ENCODE data around the gene TSSK2.
"Not testable (repeated sequence)": the region's sequence is repeated elsewhere in the genome, so short reads cannot be mapped to it uniquely, and the experiment has no call there.

TSSK2 gene

DNA sequence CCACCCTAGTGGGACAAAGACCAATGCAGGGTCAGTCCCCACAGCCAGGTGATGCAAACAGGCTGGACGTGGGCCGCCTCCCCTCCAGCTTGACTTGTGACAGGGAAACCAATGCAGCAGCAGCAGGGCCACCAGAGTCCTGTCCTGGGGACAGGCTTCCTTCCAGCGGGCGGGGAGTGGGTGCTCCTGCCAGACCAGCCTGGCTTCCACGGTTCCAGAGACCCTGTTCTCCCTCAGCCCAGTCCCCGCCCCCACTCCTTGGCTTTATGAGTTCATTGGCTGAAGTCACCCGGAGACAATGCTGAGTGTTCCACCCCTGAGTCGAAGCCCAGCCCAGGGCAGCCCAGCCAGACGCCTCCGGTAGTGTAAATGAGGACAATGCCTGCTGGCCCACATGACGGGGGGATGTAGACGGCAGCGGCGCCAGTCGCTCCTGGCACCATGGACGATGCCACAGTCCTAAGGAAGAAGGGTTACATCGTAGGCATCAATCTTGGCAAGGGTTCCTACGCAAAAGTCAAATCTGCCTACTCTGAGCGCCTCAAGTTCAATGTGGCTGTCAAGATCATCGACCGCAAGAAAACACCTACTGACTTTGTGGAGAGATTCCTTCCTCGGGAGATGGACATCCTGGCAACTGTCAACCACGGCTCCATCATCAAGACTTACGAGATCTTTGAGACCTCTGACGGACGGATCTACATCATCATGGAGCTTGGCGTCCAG lies at the start of gene TSSK2:
Gene TSSK2 (plus strand): TSS at position 350 of the 726 bp plus-strand sequence. CDS start 92 bp downstream, at position 442.
- DNase-seq (ENCODE audit: low read depth, low spot score): no peak

DNA sequence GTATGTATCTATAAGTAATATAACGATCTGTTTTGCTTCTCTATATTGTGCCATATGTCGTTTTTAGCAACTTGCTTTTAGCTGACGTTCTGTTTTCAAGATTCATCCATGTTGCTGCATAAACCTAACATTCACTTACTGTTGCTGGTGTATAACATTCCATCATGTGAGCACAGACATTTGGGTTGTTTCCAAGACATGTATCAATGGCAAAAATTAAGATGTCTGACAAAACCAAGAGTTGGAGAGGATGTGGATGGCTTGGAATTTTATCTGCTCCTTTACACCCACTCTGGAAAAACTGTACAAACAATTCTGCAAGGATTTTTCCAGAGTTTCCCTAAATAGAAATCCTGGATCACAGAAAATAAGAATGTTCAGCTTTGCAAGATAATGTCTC lies 49.8 kb upstream of the TSSK2 start:
- no peak for DNase-seq (ENCODE audit: low read depth, low spot score)

DNA sequence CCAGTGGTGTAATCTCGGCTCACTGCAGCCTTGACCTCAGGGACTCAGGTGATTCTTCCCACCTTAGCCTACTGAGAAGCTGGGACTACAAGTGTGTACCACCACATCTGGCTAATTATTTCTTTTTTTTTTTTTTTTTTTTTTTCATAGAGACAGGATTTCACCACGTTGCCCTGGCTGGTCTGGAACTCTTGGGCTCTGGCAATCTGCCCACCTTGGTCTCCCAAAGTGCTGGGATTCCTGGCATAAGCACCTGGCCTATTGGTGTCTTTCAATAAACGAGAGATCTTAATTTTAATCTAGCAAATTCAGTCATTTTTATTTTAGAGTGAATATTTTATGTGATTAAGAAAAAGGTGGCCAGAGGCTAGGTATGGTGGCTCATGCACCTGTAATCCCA lies 49.0 kb upstream of the TSSK2 start:
- no peak for DNase-seq (ENCODE audit: low read depth, low spot score)

DNA sequence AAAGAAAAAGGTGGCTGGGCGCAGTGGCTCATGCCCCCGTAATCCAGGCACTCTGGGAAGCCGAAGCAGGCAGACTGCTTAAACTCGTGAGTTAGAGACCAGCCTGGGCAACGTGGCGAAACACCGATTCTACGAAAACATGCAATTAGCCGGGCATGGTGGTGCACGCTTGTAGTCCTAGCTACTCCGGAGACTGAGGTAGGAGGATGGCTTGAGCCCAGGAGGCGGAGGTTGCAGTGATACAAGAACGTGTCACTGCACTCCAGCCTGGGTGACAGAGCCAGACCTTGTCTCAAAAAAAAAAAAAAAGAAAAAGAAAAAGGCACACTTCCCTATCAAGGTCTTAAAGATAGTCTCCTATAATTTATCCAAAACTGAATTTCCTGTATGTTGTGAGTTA lies 48.3 kb upstream of the TSSK2 start:
- no peak for DNase-seq (ENCODE audit: low read depth, low spot score)

DNA sequence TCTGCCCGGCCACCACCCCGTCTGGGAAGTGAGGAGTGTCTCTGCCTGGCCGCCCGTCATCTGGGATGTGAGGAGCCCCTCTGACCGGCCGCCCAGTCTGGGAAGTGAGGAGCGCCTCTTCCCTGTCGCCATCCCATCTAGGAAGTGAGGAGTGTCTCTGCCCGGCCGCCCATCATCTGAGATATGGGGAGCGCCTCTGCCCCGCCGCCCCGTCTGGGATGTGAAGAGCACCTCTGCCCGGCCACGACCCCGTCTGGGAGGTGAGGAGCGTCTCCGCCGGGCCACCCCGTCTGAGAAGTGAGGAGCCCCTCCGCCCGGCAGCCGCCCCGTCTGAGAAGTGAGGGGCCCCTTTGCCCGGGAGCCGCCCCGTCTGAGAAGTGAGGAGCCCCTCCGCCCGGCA lies 47.0 kb upstream of the TSSK2 start:
- not testable (repeated sequence) for DNase-seq (ENCODE audit: low read depth, low spot score)

DNA sequence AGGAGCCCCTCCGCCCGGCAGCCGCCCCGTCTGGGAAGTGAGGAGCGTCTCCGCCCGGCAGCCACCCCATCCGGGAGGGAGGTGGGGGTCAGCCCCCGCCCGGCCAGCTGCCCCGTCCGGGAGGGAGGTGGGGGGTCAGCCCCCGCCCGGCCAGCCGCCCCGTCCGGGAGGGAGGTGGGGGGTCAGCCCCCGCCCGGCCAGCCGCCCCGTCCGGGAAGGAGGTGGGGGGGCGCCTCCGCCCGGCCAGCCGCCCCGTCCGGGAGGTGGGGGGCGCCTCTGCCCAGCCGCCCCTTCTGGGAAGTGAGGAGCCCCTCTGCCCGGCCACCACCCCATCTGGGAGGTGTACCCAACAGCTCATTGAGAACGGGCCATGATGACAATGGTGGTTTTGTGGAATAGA lies 46.5 kb upstream of the TSSK2 start:
- DNase-seq (ENCODE audit: low read depth, low spot score): not testable (repeated sequence)

DNA sequence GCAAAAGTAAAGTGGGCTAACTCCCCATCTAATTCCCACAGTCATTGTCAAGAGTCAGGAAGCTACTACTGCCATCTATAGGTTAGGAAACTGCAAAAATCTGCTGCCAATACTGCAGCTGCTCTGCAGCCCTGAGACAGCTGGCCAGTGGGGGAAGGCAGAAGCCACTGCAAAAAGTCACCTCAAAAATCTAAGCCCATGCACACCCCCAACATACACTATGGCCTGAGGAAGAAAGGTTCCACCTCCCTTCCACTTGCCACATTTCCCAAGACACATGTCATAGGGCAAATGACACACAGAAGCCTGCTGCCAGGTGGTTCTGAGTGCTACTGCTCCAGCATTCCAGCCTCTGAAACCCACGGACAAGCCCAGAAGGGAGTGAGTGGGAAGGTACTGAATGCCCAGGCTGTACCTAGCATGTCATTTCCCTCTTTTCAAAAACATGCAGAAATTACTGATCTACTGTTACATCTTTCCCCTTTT lies 45.8 kb upstream of the TSSK2 start:
- DNase-seq (ENCODE audit: low read depth, low spot score): no peak

DNA sequence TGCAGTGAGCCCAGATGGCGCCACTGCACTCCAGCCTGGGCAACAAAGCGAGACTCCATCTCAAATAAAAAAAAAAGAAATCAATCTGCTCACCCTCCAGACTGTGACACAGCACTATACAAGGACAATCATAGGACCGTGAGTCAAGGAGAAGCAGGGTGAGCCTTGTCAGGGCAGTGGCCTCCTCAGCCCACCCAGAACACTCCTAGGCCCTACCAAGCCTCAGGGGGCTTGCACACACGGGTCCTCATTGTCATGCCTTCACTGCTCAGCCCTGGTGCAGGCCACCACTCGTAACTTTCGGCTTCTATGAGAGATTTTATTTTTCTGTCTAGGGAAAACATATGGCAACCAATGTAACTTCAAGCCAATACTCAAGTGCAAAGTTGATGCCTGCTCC lies 44.7 kb upstream of the TSSK2 start:
- DNase-seq (ENCODE audit: low read depth, low spot score): no peak

DNA sequence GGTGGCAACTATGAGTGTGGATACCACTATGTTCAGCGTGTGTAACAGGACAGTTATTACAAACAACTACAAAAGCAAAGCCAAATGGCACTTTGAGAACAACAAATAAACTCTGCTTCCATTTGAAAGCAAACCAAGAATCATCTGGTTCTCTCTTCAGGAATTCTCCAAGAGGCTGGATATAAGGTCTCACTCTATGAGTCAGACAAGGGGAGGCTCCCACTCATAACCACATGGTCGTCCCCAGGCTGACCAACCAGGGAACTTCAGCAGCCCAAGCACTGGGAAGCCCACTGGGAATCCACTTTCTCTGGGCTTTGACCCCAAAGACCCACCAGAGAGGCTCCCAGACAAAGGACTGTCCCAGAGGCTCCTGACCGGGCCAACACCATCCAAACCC lies 44.2 kb upstream of the TSSK2 start:
- no peak for DNase-seq (ENCODE audit: low read depth, low spot score)

DNA sequence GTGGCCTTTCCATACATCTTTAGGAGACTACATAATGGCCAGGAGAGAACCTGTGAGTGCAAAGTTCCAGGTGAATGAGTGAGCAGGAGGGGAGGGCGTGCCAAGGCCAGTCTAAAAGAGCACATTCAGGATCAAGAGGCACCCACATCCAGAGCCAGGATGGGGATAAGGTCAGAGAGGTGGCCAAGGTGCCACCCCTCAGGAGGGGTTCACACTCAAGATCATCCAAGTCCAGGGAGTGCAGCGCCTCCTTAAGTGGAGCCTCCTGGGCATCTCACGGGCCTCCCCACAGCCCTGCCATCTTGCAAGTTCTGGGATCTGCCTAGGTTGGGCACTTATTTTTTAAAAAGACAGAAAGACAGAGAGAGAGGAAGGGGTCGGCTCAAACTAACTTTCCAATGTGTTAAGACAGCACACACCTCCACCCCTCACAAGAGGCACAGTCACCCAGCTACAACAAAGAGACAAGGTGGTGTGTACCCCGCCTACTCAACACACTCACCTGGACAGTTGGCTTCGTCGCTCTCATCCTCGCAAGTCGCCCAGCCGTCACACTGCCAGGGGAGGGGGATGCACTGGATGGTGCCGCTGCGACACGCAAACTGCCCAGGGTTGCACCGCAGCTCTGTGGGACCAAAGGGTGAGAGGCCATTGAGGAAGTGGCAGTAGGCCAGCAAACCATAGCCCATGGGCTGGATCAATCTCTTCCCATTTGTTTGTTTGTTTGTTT lies 42.1 kb upstream of the TSSK2 start:
- no peak for DNase-seq (ENCODE audit: low read depth, low spot score)

DNA sequence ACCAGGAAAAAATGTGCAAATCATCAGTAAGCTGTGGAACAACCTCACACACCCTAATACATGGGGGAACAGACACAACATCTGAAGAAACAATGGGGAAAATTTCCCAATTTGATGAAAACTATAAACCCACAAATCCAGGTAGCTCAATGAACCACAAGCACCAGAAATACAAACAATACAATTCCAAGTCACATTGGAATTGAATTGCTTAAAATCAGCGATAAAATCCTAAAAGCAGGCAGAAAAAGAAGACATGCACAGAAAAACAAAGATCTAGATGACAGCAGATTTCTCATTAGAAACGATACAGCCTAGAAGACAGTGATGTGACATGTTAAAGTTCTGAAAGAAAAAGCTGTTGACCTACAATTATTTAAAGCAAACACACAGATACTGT lies 40.9 kb upstream of the TSSK2 start:
- no peak for DNase-seq (ENCODE audit: low read depth, low spot score)

DNA sequence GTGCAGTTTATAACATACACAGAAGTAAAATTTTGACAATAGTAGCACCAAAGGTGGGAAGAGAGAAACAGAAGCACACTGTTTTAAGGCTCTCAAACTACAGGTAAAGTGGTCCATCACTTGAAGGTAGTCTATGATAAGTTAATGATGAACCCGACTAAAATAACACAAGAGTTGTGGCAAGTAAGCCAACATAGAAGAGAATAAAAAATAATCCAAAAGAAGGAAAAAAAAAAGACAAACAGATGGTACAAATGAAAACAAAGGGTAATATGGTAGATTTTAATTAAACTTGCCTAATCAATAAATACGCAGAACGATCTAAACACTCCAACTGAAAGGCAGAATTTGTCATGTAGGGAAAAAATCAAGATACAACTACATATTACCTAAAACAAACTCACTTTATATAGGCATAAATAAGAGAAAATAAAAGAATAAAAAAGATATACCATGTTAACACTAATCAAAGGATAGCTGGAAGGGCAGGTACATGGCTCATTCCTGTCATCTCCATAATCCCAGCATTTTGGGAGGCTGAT lies 40.5 kb upstream of the TSSK2 start:
- DNase-seq (ENCODE audit: low read depth, low spot score): no peak

DNA sequence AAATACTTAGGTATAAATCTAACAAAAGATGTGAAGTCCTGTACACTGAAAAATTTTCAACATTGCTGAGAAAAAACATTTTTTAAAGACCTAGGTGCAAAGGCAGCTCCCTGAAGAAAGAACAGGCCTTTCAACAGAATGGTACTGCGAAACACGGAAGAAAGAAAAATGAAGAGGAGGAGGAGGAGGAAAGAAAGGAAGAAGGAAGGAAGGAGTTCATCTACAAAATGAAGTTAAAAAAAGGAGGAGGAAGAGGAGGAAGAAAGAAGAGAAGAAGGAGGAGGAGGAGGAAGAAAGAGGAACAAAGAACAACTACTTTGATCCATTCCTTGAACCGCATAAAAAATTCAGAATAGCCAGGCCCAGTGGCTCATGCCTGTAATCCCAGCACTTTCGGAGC lies 38.4 kb upstream of the TSSK2 start:
- DNase-seq (ENCODE audit: low read depth, low spot score): no peak

DNA sequence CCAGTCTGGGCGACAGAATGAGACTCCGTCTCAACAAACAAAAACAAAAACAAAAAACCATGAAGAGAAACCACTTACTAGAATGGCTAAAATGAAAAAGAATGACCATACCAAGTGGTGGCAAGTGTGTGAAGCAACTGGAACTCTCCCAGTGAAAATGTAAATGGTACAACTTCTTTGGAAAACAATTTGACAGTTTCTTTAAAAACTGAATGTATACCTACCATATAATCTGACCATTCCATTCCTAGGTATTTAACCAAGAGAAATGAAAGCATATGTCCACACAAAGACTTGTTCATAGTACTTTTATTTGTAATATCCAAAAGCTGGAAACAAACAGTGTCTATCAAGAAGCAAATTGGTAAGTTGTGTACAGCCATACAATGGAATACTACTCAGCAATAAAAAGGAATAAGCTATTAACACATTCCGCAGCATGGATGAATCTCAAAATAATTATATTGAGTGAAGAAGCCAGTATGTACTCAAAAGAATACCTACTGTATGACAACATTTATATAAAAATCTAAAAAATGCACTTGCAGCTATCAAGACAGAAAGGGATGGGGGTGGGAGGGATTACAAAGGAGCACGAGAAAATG lies 36.6 kb upstream of the TSSK2 start:
- DNase-seq (ENCODE audit: low read depth, low spot score): no peak

DNA sequence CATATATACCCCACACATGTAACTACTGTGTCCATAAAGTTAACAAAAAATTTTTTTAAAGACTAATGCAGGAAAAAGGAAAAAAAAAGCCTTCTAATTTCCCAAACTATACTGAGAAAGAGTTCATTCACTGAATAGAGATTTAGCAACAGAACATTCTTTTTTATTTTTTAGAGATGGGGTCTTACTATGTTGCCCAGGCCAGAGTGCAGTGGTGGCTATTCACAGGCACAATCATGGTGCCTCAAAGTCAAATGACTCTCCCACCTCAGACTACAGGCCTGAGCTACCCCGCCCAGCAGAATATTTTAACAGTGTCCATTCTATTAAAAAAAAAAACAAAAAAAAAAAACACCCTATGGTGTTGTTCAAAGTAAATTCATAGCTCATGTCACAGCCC lies 34.6 kb upstream of the TSSK2 start:
- no peak for DNase-seq (ENCODE audit: low read depth, low spot score)

DNA sequence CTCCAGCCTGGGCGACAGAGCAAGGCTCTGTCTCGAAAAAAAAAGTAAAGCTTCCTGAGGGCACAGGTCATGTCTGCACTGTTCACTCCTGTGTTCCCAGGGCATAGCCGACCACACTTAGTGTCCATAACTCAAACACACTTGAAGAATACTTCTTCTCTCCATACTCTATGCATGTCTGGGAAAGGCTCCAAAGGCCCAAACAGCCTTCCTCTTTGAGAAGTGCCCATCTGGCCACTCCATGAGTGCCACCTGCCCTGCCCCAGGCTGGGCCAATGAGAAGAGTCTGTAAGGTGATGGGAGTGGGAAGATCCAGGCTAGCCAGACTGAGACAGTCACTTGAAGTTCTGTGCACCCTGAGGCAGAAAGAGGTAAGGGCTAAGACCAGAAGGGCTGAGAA lies 33.6 kb upstream of the TSSK2 start:
- DNase-seq (ENCODE audit: low read depth, low spot score): no peak

DNA sequence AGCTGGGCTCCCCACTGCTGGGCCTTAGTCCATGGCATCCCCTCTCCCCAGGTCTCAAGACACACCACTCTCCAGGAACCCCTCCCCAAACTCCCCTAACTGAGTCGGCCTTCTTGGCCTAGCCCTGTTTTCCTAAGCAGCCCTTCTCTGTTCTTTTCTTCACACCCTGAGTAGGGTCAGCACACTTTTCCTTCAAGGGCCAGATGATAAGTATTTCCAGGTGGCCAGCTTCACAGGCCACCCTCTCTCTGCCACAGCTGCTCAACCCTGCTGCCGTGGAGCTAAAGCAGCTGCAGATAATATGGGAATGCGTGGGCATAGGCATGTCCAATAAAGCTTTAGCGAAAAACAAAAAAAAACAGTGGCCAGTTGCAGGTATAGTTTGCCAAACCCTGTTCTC lies 33.0 kb upstream of the TSSK2 start:
- no peak for DNase-seq (ENCODE audit: low read depth, low spot score)

DNA sequence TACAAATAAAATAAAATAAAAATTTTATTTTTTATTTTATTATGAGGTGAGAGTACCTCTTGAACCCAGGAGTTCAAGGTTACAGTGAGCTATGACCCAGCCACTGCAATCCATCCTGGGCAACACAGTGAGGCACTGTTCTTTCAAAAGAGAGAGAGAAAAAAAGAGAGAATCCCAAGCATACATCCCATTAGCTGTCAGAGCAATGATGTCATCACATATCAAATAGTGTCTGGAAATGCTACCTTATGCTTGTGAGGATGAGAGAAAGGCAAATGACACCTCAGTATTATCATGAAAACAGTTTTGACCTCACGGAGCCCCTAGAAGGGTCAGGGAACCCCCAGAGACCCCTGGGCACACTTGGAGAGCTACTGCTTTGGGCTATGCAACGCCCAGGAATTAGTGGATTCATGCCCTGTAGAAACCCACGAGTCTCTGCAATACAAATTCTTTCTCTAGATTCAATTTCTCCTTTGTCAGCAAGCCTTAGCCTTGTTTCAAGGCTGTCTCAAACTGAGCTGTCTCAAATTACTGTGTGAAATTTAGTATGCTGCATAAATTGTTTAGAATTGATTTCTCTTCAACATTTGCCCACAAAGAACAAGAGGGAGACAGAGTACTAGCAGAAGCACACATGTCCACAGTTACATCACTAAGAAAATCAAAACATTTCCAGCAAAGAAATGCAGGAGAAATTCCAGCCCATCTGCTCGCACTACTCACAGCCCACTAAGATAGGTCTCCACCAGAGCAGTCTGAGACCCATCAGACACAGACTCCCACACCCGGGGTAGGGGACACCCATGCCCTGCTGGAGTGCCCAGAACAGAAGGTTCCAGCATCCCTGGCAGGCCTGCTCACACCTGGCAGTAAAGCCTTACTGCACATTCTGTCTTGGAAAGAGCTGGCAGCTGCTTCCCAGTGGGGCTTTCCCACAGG lies 27.0 kb upstream of the TSSK2 start:
- DNase-seq (ENCODE audit: low read depth, low spot score): no peak

DNA sequence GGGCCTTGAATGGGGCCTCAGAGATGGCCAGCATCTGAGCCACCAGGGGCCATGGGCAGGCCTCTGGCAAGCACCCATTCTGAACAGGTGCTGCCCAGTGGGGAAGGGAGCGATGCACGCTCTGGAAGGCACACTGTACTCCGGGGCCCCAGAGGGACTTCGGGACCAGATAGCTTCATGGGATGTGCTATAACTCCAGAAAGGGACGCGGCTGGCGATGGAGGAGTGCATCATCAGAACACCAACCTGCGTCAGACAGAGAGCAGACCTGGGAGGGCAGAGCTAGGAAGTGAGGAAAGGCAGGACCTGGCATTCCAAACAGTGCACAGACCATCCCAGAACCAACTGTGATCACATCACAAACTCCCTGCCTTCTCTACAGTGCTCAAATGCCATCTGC lies 25.7 kb upstream of the TSSK2 start:
- DNase-seq (ENCODE audit: low read depth, low spot score): no peak

DNA sequence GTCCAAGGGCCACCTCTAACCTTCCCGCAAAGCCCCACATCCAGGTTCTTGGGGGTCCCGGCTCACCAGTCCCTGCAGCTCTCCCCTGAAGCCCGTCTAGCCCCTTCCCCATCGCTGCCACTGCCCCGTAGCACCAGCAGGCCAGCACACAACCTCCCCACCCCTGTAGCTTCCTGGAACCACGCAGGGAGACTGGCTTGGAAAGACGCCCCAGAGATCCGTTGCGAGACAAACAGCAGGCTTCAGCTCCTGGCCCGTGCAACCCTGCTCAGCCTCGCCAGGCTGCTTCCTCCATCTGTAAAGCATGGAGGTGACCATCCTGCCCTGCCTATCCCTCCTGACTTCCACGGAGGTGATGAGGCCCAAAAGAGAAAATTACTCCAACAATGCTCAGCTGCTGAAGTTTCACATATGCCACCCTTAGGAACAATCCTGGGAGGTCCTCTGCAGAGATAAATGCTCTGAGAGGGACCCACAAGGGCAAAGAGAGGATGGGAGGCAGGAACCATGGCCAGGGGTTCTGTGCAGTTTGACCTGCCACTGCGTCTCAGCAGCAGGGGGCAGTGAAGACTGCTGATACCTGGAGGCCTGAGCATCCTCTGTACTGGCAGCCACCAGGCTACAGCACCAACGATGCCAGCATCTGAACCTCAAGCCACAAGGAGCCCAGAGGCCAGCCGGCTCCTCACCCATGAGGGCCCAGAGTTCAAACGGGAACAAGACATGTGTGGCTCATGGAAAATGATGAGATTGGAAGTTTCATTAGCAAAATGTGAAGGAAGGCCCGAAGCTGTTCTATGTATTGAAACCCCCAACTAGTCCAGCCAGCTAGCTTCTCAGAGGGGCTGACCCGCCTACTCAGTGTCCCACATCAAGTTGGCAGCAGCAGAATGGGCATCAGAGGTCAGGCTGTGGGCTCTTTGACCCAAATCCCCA lies 25.0 kb upstream of the TSSK2 start:
- no peak for DNase-seq (ENCODE audit: low read depth, low spot score)

All from iPS DF 19.7 (cell line).